OCI-LY1 (cell line): ENCODE results near the gene RALGPS1.
"Not testable (repeated sequence)": the region's sequence is repeated elsewhere in the genome, so short reads cannot be mapped to it uniquely, and the experiment has no call there.

Experiments used
- H2AFZ ChIP-seq: fragments of 200-600 bp; sonication (generic), shearing (Covaris generic); 2 replicates; pipeline ENCODE4 v1.6.0; 2014; ENCODE audit warnings: antibody characterized with exemption, mild to moderate bottlenecking, low read length
- H3F3A ChIP-seq: fragments of 200-600 bp; sonication (generic), shearing (Covaris generic); 2 replicates; pipeline ENCODE4 v1.6.0; 2014; ENCODE audit warnings: mild to moderate bottlenecking, antibody characterized with exemption, low read length, moderate library complexity; ENCODE audit not compliant: insufficient read depth
- H3K27ac ChIP-seq: fragments of 200-600 bp; sonication (generic); 2 replicates; pipeline ENCODE4 v1.5.1; 2014; ENCODE audit warnings: low read length, mixed run types, mild to moderate bottlenecking, low read depth; ENCODE audit not compliant: poor library complexity, severe bottlenecking
- H3K27me3 ChIP-seq: fragments of 200-600 bp; sonication (generic); 2 replicates; pipeline ENCODE4 v1.6.0; 2014; ENCODE audit warnings: antibody characterized with exemption, mild to moderate bottlenecking, low read length, moderate library complexity; ENCODE audit not compliant: insufficient read depth
- H3K36me3 ChIP-seq: fragments of 200-600 bp; sonication (generic); 2 replicates; pipeline ENCODE4 v1.6.1; 2014; ENCODE audit warnings: mild to moderate bottlenecking, antibody characterized with exemption, low read length, moderate library complexity, mixed read lengths; ENCODE audit not compliant: insufficient read depth
- H3K4me1 ChIP-seq: fragments of 200-600 bp; sonication (generic); 2 replicates; pipeline ENCODE4 v1.5.1; 2014; ENCODE audit warnings: mild to moderate bottlenecking, low read length, moderate library complexity; ENCODE audit not compliant: insufficient read depth, severe bottlenecking
- H3K4me2 ChIP-seq: fragments of 200-600 bp; sonication (generic), shearing (Covaris generic); 2 replicates; pipeline ENCODE4 v1.6.1; 2014; ENCODE audit warnings: low read length
- H3K4me3 ChIP-seq: fragments of 200-600 bp; sonication (generic); 2 replicates; pipeline ENCODE4 v1.5.1; 2014; ENCODE audit warnings: low read length, low read depth, mild to moderate bottlenecking, mixed read lengths; ENCODE audit not compliant: poor library complexity, severe bottlenecking
- H3K79me2 ChIP-seq: fragments of 200-600 bp; shearing (Covaris generic); 2 replicates; pipeline ENCODE4 v1.6.1; 2016; ENCODE audit warnings: mixed run types, low read length, mixed read lengths; ENCODE audit not compliant: insufficient read depth
- H3K9ac ChIP-seq: fragments of 200-600 bp; sonication (generic), shearing (Covaris generic); 2 replicates; pipeline ENCODE4 v1.6.1; 2014; ENCODE audit warnings: mild to moderate bottlenecking, low read length, mixed read lengths
- H3K9me2 ChIP-seq: fragments of 200-600 bp; sonication (generic), shearing (Covaris generic); 2 replicates; pipeline ENCODE4 v1.6.1; 2014; ENCODE audit warnings: low read depth, mild to moderate bottlenecking, low read length, mixed read lengths
- H3K9me3 ChIP-seq: fragments of 200-600 bp; shearing (Covaris generic); 2 replicates; pipeline ENCODE4 v1.6.1; 2014; ENCODE audit warnings: low read length, mixed read lengths
- H4K20me1 ChIP-seq: fragments of 200-600 bp; sonication (generic), shearing (Covaris generic); 2 replicates; pipeline ENCODE4 v1.6.0; 2016; ENCODE audit warnings: mild to moderate bottlenecking, low read length; ENCODE audit not compliant: insufficient read depth
- CTCF ChIP-seq: fragments of 200-600 bp; sonication (generic), shearing (Covaris generic); IDR thresholded peaks from 2 replicates; pipeline ENCODE4 v1.5.1; 2017; ENCODE audit warnings: mild to moderate bottlenecking, antibody characterized with exemption, low read length, moderate library complexity, mixed read lengths
- EZH2 ChIP-seq: fragments of 200-600 bp; sonication (generic), shearing (Covaris generic); IDR thresholded peaks from 2 replicates; pipeline ENCODE4 v1.8.0; 2017; ENCODE audit warnings: borderline replicate concordance, mixed run types, mild to moderate bottlenecking, antibody characterized with exemption, low read length, moderate library complexity, mixed read lengths

The RALGPS1 gene

GRCh38 chr9:127142931-127143464 is 228.4 kb downstream of the RALGPS1 start:
- no peaks in the 10 kb centered on the region for H4K20me1 ChIP-seq
- no peaks in the 10 kb centered on the region for H3K9me3 ChIP-seq
- H3K27ac ChIP-seq = no peak overlapping the region
- no peak overlapping the region for H3K4me2 ChIP-seq
- no peaks in the 10 kb centered on the region for H3K79me2 ChIP-seq
- no peaks in the 10 kb centered on the region for H3K36me3 ChIP-seq
- H3K4me1 ChIP-seq = no peaks in the 10 kb centered on the region
- H2AFZ ChIP-seq = no peak overlapping the region
- H3K4me3 ChIP-seq = no peak overlapping the region
- no peaks in the 10 kb centered on the region for H3K9me2 ChIP-seq
- TF ChIP-seq CTCF = no peak
- TF ChIP-seq EZH2 = no peak
- no peak overlapping the region for H3K9ac ChIP-seq
- H3F3A ChIP-seq = no peaks in the 10 kb centered on the region
- no peaks in the 10 kb centered on the region for H3K27me3 ChIP-seq

GRCh38 chr9:127143920-127144465 is 229.4 kb downstream of the RALGPS1 start:
- Histone ChIP-seq H3F3A (no peaks in the 10 kb centered on the region), H4K20me1 (no peaks in the 10 kb centered on the region), H3K79me2 (no peaks in the 10 kb centered on the region), H3K27ac (no peak overlapping the region), H3K27me3 (no peaks in the 10 kb centered on the region), H3K9ac (no peak overlapping the region), H2AFZ (no peak overlapping the region), H3K9me2 (no peaks in the 10 kb centered on the region), H3K4me3 (no peak overlapping the region), H3K36me3 (no peaks in the 10 kb centered on the region), H3K9me3 (no peaks in the 10 kb centered on the region), H3K4me1 (no peaks in the 10 kb centered on the region), H3K4me2 (no peak overlapping the region)
- TF ChIP-seq CTCF (no peak), EZH2 (no peak)

GRCh38 chr9:127144670-127145445 is 230.3 kb downstream of the RALGPS1 start:
- Histone ChIP-seq H3K36me3 (no peaks in the 10 kb centered on the region), H2AFZ (no peak overlapping the region), H3F3A (no peaks in the 10 kb centered on the region), H3K4me1 (no peaks in the 10 kb centered on the region), H3K9me3 (no peaks in the 10 kb centered on the region), H3K9ac (no peak overlapping the region), H3K27ac (no peak overlapping the region), H4K20me1 (no peaks in the 10 kb centered on the region), H3K9me2 (no peaks in the 10 kb centered on the region), H3K4me2 (no peak overlapping the region), H3K79me2 (no peaks in the 10 kb centered on the region), H3K4me3 (no peak overlapping the region), H3K27me3 (no peaks in the 10 kb centered on the region)
- no peak for TF ChIP-seq EZH2

GRCh38 chr9:127146841-127147240 is 232.3 kb downstream of the RALGPS1 start:
- not testable (repeated sequence) for H3K9me3 ChIP-seq, H2AFZ ChIP-seq, H3K9me2 ChIP-seq, H3F3A ChIP-seq, H3K36me3 ChIP-seq, H3K4me2 ChIP-seq, H3K4me1 ChIP-seq, H4K20me1 ChIP-seq, H3K27ac ChIP-seq, H3K9ac ChIP-seq, H3K4me3 ChIP-seq, H3K79me2 ChIP-seq, H3K27me3 ChIP-seq
